ENCODE data around the gene ELL2.
A peak's percentile ranks its signal among the peaks of the same experiment; 100 is the strongest.

ELL2 gene

DNA sequence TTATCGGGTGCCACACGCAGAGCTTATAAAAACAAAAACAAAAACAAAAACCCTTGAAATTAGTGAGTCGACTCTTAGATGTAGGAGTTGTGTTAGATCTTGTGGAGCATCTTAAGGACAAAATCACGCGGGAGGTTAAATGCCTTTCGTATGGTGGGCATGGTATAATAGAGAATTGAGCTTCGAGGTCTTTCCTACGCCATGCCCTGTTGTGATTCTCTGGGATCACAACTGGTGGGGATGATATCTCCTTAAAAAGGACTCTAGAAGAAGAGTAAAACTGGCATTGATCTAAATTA is 773 bp upstream of the ELL2 start:
- peak overlapping the region; percentile 71 for H3K4me3 ChIP-seq (ENCODE audit: low read length)
- TF ChIP-seq, protein P1, sequence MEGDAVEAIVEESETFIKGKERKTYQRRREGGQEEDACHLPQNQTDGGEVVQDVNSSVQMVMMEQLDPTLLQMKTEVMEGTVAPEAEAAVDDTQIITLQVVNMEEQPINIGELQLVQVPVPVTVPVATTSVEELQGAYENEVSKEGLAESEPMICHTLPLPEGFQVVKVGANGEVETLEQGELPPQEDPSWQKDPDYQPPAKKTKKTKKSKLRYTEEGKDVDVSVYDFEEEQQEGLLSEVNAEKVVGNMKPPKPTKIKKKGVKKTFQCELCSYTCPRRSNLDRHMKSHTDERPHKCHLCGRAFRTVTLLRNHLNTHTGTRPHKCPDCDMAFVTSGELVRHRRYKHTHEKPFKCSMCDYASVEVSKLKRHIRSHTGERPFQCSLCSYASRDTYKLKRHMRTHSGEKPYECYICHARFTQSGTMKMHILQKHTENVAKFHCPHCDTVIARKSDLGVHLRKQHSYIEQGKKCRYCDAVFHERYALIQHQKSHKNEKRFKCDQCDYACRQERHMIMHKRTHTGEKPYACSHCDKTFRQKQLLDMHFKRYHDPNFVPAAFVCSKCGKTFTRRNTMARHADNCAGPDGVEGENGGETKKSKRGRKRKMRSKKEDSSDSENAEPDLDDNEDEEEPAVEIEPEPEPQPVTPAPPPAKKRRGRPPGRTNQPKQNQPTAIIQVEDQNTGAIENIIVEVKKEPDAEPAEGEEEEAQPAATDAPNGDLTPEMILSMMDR (conservative IDR thresholded peaks at IDR 0.05; ENCODE audit: low read length) = no peak
- DNase-seq (ENCODE audit: low read depth) = no peak

DNA sequence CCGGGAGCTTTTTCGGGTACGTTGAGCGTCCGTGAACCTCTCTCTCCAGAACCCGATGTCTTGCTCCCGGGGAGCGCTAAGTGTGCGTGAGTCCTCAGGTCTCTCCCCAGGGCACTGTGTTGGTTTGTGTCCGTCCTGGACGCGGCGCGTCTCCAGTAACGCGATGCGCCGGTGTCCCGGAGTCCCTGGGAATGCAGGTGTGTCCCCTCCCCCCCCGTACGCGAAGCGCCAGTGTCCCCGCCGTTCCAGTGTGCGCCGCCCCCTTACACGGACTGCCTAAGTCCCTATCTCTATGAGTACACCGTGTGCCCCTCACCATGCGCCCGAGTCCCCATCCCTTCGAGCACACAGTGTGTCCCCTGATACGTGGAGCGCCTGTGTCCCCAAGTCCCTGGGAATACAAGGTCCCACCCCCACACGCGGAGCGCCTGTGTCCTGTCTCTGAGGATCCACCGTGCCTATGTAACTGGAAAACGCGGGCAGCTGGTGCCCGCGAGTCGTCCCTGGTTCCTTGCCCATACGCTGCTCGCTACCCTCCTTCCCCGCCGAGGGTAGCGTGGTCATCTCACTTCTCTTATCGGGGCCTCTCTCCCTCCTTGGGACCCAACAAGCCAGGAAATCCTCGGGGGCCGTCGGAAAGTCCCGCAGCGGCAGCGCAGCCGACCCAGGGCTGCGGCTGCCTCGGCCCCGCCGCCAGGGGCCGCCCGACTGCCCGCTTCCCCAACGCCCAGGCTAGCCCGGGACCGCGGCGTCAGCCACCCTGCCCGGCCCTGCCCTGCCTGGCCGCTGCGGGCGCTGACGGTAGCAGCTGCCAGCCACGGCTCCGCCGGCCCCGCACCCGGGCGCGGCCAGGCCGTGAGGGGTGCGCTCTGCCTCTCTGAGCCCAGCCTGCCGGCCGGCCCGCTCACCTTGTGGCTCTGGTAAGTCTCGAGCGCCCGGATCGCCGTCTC is 709 bp downstream of the ELL2 start:
- DNase-seq (ENCODE audit: low read depth) = peak; percentile 82
- H3K4me3 ChIP-seq (ENCODE audit: low read length) = peak overlapping the region; percentile 92
- TF ChIP-seq, protein P1 (conservative IDR thresholded peaks at IDR 0.05; ENCODE audit: low read length) = peak; percentile 47

DNA sequence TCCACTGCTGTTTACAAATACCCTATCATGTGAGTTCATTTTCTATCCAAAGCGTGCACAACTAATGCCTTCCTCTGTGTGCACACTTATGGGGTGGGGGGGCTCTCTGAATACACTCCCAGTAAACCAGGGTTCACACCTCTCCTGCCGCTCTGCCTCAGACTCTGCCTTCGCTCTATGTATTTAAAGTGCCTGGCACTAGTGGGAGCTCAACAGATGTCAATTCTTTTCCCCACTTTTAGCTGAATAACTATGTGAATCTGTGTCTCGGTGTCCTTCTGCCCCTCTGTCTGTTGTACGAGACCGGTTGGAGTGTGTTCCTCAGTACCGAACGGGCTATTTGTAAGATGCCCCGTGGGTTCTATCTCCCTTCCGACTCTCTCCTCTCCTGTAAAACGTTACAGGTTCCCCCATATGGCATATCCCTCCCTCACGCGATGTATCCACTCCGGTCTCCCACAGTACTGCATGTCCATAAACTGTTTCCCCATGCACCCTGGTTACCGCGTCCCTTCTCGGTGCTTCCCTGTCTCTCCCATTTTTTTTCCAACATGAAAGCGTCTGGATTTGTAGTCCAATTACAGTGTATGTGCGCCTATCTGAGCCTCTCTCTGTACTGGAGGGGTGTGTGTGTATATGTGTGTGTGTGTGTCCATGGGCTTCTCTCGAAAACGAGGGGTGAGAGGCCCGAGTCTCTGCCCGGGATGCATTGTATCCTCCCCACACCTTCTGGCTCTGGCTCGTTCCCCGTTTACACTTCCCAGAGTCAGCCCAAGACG is 1.6 kb downstream of the ELL2 start:
- peak overlapping the region; percentile 92 for H3K4me3 ChIP-seq (ENCODE audit: low read length)
- DNase-seq (ENCODE audit: low read depth) = peak; percentile 48
- TF ChIP-seq, protein P1 (conservative IDR thresholded peaks at IDR 0.05; ENCODE audit: low read length) = peak; percentile 29

DNA sequence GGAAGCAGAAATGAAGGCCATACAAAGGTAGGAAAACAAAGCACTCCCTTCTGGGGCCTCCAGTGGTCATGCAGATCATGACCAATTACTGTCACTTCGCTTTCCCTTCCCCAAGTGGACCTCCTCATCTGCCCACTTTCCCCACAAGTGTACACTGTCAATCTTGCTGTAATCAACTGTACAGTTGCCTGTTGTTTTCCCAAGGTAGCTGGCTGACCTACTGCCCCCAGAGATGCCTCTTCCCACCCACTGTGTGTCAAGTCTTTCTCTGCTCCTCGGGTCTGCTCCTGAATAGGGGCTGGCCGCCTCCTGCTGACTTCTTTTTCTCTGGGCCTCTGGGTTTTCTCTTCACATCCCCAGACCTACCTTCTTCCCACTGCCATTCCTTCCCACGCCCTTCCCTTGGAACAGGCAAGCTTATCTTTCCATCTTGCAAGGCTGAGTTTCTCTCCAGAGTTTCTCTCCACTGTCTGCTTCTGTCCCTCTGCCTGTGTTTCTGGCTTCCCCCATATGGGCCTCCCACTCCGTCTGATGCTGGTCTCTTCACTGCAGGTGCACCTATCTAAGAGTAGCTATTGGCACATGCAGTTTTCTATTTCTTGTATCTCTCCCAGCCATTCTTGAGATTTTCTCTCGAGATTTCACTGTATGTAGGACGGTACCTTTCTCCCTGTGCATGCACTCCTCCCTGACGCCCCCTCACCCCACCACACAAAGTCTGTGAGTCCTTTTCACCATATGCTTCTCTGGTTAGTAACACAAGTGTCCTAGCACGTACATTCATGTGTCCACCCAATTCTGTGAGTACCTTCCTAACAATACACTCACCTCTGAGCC is 2.4 kb downstream of the ELL2 start:
- TF ChIP-seq, protein P1 (conservative IDR thresholded peaks at IDR 0.05; ENCODE audit: low read length) = no peak
- peak; percentile 18 for DNase-seq (ENCODE audit: low read depth)
- H3K4me3 ChIP-seq (ENCODE audit: low read length) = peak overlapping the region; percentile 92

DNA sequence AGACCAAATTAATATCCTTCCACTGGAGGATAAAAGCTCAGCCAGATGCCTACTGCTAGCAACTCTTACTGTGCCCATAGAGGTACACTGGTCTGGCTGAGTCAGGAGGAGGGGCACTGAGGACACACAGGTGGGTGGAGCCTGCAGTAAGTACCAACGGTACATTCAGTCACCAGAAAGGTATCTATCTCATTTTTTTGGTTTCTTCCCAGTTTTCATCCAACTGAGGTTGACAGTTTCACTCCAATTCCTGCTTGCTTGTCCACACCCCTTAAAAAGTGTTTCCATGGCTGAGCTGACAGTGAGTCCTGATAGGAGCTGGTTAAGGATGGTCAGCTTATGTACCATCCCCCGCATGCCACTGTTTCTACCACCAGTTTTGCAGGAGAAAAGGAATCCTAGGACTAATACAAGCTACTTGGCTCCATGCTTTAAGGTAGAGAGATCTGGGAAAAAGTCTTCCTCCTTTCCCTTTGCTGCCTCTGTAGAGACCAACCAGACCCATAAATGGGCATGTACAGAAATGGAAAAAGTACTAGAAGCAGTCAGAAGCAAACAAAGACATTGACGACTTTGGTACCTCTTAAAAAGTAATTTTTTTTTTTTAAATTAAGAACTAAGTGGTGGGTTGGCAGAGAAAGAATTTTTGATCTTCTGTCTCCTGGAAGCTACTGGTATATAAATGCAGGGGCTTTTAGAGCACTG is 3.2 kb downstream of the ELL2 start:
- DNase-seq (ENCODE audit: low read depth) = peak; percentile 34
- TF ChIP-seq, protein P1 (conservative IDR thresholded peaks at IDR 0.05; ENCODE audit: low read length) = no peak
- H3K4me3 ChIP-seq (ENCODE audit: low read length) = peak overlapping the region; percentile 92

DNA sequence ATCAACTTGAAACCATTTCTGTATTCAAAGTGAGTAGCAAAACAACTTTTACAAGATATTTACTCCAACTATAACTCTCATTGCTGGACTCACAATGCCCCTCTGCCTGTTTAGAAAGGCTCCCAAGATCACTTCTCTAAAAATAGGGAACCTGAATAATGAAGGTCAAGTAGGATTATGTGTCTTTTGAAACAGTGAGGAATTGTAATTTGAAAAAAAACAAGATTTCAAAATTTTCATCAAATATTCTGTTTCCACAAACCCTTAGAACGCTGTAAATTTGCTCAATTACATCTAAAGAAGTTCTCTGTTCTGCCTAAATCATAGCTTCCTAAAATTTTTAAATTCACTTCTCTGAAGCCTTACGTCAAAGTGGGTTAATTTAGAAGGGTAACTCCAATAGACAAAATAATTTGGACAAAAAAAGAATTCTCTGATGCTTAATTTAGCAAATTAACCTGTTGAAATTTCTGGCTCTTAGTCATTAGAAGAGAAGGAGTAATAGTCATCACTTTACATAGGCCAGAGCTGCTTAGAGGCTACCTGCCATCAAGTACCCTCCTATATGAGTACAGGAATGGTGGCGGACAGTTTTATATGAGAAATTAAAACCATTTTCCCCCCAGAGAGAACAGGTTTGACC is 4.0 kb downstream of the ELL2 start:
- peak overlapping the region; percentile 92 for H3K4me3 ChIP-seq (ENCODE audit: low read length)
- TF ChIP-seq, protein P1 (conservative IDR thresholded peaks at IDR 0.05; ENCODE audit: low read length) = no peak
- no peak for DNase-seq (ENCODE audit: low read depth)
